ENCODE results near the gene LCP1.

Gene LCP1

GRCh38 chr13:46160471-46161066, 21.4 kb downstream of the LCP1 start:
- in situ Hi-C loops (cut with HindIII; ENCODE audit: low sequenced_read_pairs): no loop called here

GRCh38 chr13:46160065-46160464, 21.9 kb downstream of the LCP1 start:
- in situ Hi-C loops (cut with HindIII; ENCODE audit: low sequenced_read_pairs): no loop called here

GRCh38 chr13:46158983-46159382, 23.0 kb downstream of the LCP1 start:
- in situ Hi-C loops (cut with HindIII; ENCODE audit: low sequenced_read_pairs): no loop called here

- in situ Hi-C loops (cut with HindIII; ENCODE audit: low sequenced_read_pairs): no loop called here
Measured at GRCh38 chr13:46158222-46158621, 23.8 kb downstream of the LCP1 start.

- in situ Hi-C loops (cut with HindIII; ENCODE audit: low sequenced_read_pairs): no loop called here
Measured at GRCh38 chr13:46154136-46154801, 27.7 kb downstream of the LCP1 start.

- in situ Hi-C loops (cut with HindIII; ENCODE audit: low sequenced_read_pairs): no loop called here
Measured at GRCh38 chr13:46152627-46153328, 29.2 kb downstream of the LCP1 start.

GRCh38 chr13:46150134-46150693, 31.8 kb downstream of the LCP1 start:
- in situ Hi-C loops (cut with HindIII; ENCODE audit: low sequenced_read_pairs): no loop called here

- in situ Hi-C loops (cut with HindIII; ENCODE audit: low sequenced_read_pairs): no loop called here
Measured at GRCh38 chr13:46149272-46150133, 32.5 kb downstream of the LCP1 start.

GRCh38 chr13:46146898-46147297, 35.1 kb downstream of the LCP1 start:
- in situ Hi-C loops (cut with HindIII; ENCODE audit: low sequenced_read_pairs): no loop called here

GRCh38 chr13:46145950-46146349, 36.0 kb downstream of the LCP1 start:
- in situ Hi-C loops (cut with HindIII; ENCODE audit: low sequenced_read_pairs): no loop called here

- in situ Hi-C loops (cut with HindIII; ENCODE audit: low sequenced_read_pairs): no loop called here
Measured at GRCh38 chr13:46145135-46145534, 36.8 kb downstream of the LCP1 start.

- in situ Hi-C loops (cut with HindIII; ENCODE audit: low sequenced_read_pairs): no loop called here
Measured at GRCh38 chr13:46143184-46143701, 38.7 kb downstream of the LCP1 start.

GRCh38 chr13:46142776-46143175, 39.2 kb downstream of the LCP1 start:
- in situ Hi-C loops (cut with HindIII; ENCODE audit: low sequenced_read_pairs): no loop called here

GRCh38 chr13:46140044-46140443, 41.9 kb downstream of the LCP1 start:
- in situ Hi-C loops (cut with HindIII; ENCODE audit: low sequenced_read_pairs): no loop called here

GRCh38 chr13:46137627-46138317, 44.2 kb downstream of the LCP1 start:
- in situ Hi-C loops (cut with HindIII; ENCODE audit: low sequenced_read_pairs): no loop called here

GRCh38 chr13:46136688-46137087, 45.3 kb downstream of the LCP1 start:
- in situ Hi-C loops (cut with HindIII; ENCODE audit: low sequenced_read_pairs): no loop called here

- in situ Hi-C loops (cut with HindIII; ENCODE audit: low sequenced_read_pairs): no loop called here
Measured at GRCh38 chr13:46134961-46135522, 46.9 kb downstream of the LCP1 start.

GRCh38 chr13:46134494-46134893, 47.5 kb downstream of the LCP1 start:
- in situ Hi-C loops (cut with HindIII; ENCODE audit: low sequenced_read_pairs): no loop called here

GRCh38 chr13:46132109-46132508, 49.9 kb downstream of the LCP1 start:
- in situ Hi-C loops (cut with HindIII; ENCODE audit: low sequenced_read_pairs): no loop called here

GRCh38 chr13:46131705-46132104, 50.3 kb downstream of the LCP1 start:
- in situ Hi-C loops (cut with HindIII; ENCODE audit: low sequenced_read_pairs): no loop called here
